GM23338 (cell line): Measurements from ENCODE around the gene APBA1. TPM values are rescaled to one million over a fixed set of nuclear protein-coding genes. Genes with fewer than 3 reads are reported as not detected.
A peak's percentile ranks its signal among the peaks of the same experiment; 100 is the strongest.

Experiments
- ATAC-seq: fragments of 200-7000 bp; cut with Tn5 transposase; 3 replicates; pipeline ENCODE4 v1.9.1; 2020
- DNase-seq: peaks from one replicate; pipeline ENCODE4 v3.0.0-alpha.2; 2015; ENCODE audit warnings: low spot score
- H2AFZ ChIP-seq: fragments of 200-600 bp; sonication (generic); 2 replicates; pipeline ENCODE4 v1.8.0; 2016; ENCODE audit warnings: antibody characterized with exemption, mild to moderate bottlenecking, moderate library complexity
- H3F3A ChIP-seq: fragments of 200-600 bp; sonication (generic); replicated peaks from 2 replicates; pipeline ENCODE4 v1.8.0; 2017; ENCODE audit warnings: antibody characterized with exemption, mixed run types, low read depth
- H3K27ac ChIP-seq: fragments of 200-600 bp; sonication (generic); 2 replicates; pipeline ENCODE4 v1.6.1; 2016; ENCODE audit warnings: low read depth
- H3K27me3 ChIP-seq: fragments of 200-600 bp; sonication (generic); 2 replicates; pipeline ENCODE4 v1.8.0; 2016; ENCODE audit warnings: mild to moderate bottlenecking, mixed run types, moderate library complexity; ENCODE audit not compliant: insufficient read depth
- H3K36me3 ChIP-seq: fragments of 200-600 bp; sonication (generic); 2 replicates; pipeline ENCODE4 v1.8.0; 2016; ENCODE audit warnings: mild to moderate bottlenecking; ENCODE audit not compliant: insufficient read depth
- H3K4me1 ChIP-seq: fragments of 200-600 bp; sonication (generic); 2 replicates; pipeline ENCODE4 v1.8.0; 2016; ENCODE audit warnings: mild to moderate bottlenecking, moderate library complexity; ENCODE audit not compliant: insufficient read depth
- H3K4me2 ChIP-seq: fragments of 200-600 bp; sonication (generic); 2 replicates; pipeline ENCODE4 v1.7.1; 2017; ENCODE audit warnings: mixed run types
- H3K4me3 ChIP-seq: fragments of 200-600 bp; sonication (generic); 2 replicates; pipeline ENCODE4 v1.6.1; 2016; ENCODE audit warnings: mixed run types
- H3K79me2 ChIP-seq: fragments of 200-600 bp; sonication (generic); replicated peaks from 2 replicates; pipeline ENCODE4 v1.8.0; 2017; ENCODE audit warnings: mild to moderate bottlenecking; ENCODE audit not compliant: insufficient read depth
- H3K9me2 ChIP-seq: fragments of 200-600 bp; sonication (generic); 2 replicates; pipeline ENCODE4 v1.8.0; 2017; ENCODE audit not compliant: insufficient read depth
- H4K20me1 ChIP-seq: fragments of 200-600 bp; sonication (generic); replicated peaks from 2 replicates; pipeline ENCODE4 v1.8.0; 2017; ENCODE audit warnings: mild to moderate bottlenecking; ENCODE audit not compliant: insufficient read depth
- H3K27ac Mint-ChIP-seq: 2 replicates; pipeline ENCODE4 v1.8.0; 2020; ENCODE audit warnings: inconsistent platforms, mild to moderate bottlenecking, moderate library complexity, mixed read lengths
- H3K27me3 Mint-ChIP-seq: 3 replicates; pipeline ENCODE4 v1.8.0; 2022; ENCODE audit warnings: low read depth, mild to moderate bottlenecking, moderate library complexity, mixed read lengths, inconsistent platforms; ENCODE audit not compliant: insufficient read depth, poor library complexity
- H3K36me3 Mint-ChIP-seq: 3 replicates; pipeline ENCODE4 v1.8.0; 2021; ENCODE audit warnings: low read depth, mild to moderate bottlenecking, inconsistent platforms, moderate library complexity, mixed read lengths
- H3K4me1 Mint-ChIP-seq: 3 replicates; pipeline ENCODE4 v1.8.0; 2020; ENCODE audit warnings: mild to moderate bottlenecking, inconsistent platforms, mixed read lengths
- H3K4me3 Mint-ChIP-seq: 3 replicates; pipeline ENCODE4 v1.8.0; 2021; ENCODE audit warnings: moderate library complexity, mild to moderate bottlenecking, inconsistent platforms, mixed read lengths
- H3K9me3 Mint-ChIP-seq: 3 replicates; pipeline ENCODE4 v1.8.0; 2020; ENCODE audit warnings: moderate library complexity, mild to moderate bottlenecking, inconsistent platforms, mixed read lengths
- CREB1 ChIP-seq: fragments of 250-450 bp; sonication (Bioruptor Pico); IDR thresholded peaks from 2 replicates; pipeline ENCODE4 v1.5.0; 2020; ENCODE audit warnings: low read depth, mild to moderate bottlenecking, moderate library complexity
- ETS1 ChIP-seq: IDR thresholded peaks from 2 replicates; pipeline ENCODE4 v1.6.1; 2016; ENCODE audit warnings: antibody characterized with exemption
- EZH2 ChIP-seq: fragments of 200-600 bp; sonication (generic); IDR thresholded peaks from one replicate; pipeline ENCODE4 v1.8.0; 2017; ENCODE audit warnings: antibody characterized with exemption, mild to moderate bottlenecking, low read depth; ENCODE audit not compliant: unreplicated experiment
- JUNB ChIP-seq: IDR thresholded peaks from one replicate; pipeline ENCODE4 v1.6.1; 2016; ENCODE audit warnings: antibody characterized with exemption; ENCODE audit not compliant: unreplicated experiment
- POLR2AphosphoS5 ChIP-seq: IDR thresholded peaks from 2 replicates; pipeline ENCODE4 v1.6.1; 2016; ENCODE audit warnings: antibody characterized with exemption, low read depth
- REST ChIP-seq: IDR thresholded peaks from one replicate; pipeline ENCODE4 v1.6.1; 2018; ENCODE audit warnings: antibody characterized with exemption; ENCODE audit not compliant: unreplicated experiment
- STAT1 ChIP-seq: IDR thresholded peaks from one replicate; pipeline ENCODE4 v1.6.1; 2016; ENCODE audit warnings: antibody characterized with exemption; ENCODE audit not compliant: unreplicated experiment
- ZNF114 ChIP-seq: fragments of 250-450 bp; sonication (Bioruptor Pico); IDR thresholded peaks from 2 replicates; pipeline ENCODE4 v1.5.0; 2020; ENCODE audit warnings: mild to moderate bottlenecking, moderate library complexity
- ZNF462 ChIP-seq: fragments of 250-450 bp; sonication (Bioruptor Pico); IDR thresholded peaks from 2 replicates; pipeline ENCODE4 v1.5.0; 2020; ENCODE audit warnings: mild to moderate bottlenecking, moderate library complexity
- polyA plus RNA-seq: library from polyadenylated mRNA; unstranded; fragments of >200 nt; fragmentation: Nextera tagmentation; extraction: Ambion mirVana; gene quantifications from 2 replicates; pipeline ENCODE4 v1.2.1, GENCODE V29; 2016
- total RNA-seq: library from RNA; depleted of rRNA; stranded (reverse); fragments of >200 nt; shearing (Covaris generic); gene quantifications from 2 replicates; pipeline ENCODE4 v1.2.3, GENCODE V29; 2014

APBA1 gene
- total and polyA plus RNA-seq, 2 experiments from 2014 or later: 0.26 to 1.0 TPM

- TF ChIP-seq ZNF462 (CRISPR knock-in tag) (no peak), EZH2 (no peak), JUNB (no peak)
Observed at GRCh38 chr9:69646810-69647209, 25.4 kb downstream of the APBA1 start (continued).

- Histone ChIP-seq H3K79me2 (no peaks in the 10 kb centered on the region), H2AFZ (peak overlapping the region; percentile 70; the same call in 1 of the 2 replicates), H3K27ac (no peak overlapping the region), H3K9me2 (no peaks in the 10 kb centered on the region), H3K27me3 (no peaks in the 10 kb centered on the region), H3K4me2 (no peak overlapping the region), H4K20me1 (no peaks in the 10 kb centered on the region), H3F3A (no peaks in the 10 kb centered on the region), H3K36me3 (no peaks in the 10 kb centered on the region), H3K4me3 (no peak overlapping the region), H3K4me1 (no peaks in the 10 kb centered on the region)
- ATAC-seq (peak; percentile 77), DNase-seq (peak; percentile 24)
- peaks cover 2% of the 10 kb centered on the region; the same call in 1 of the 3 replicates for H3K4me1 Mint-ChIP-seq
- no peak overlapping the region for H3K4me3 Mint-ChIP-seq
- H3K27me3 Mint-ChIP-seq: no peaks in the 10 kb centered on the region
- no peak overlapping the region for H3K27ac Mint-ChIP-seq
- no peaks in the 10 kb centered on the region for H3K36me3 Mint-ChIP-seq
- H3K9me3 Mint-ChIP-seq: no peaks in the 10 kb centered on the region
- no peak for TF ChIP-seq CREB1 (CRISPR knock-in tag)
- no peak for TF ChIP-seq ZNF114 (CRISPR knock-in tag)
- no peak for TF ChIP-seq REST
- TF ChIP-seq ETS1: no peak
- no peak for TF ChIP-seq POLR2AphosphoS5
- TF ChIP-seq STAT1: no peak
Observed at GRCh38 chr9:69645488-69645887, 26.7 kb downstream of the APBA1 start.
